ENCODE data around the gene FLT4.

GRCh38 chr5:180689071-180689694 is 39.8 kb upstream of the FLT4 start:
- TF ChIP-seq CTCF (IDR thresholded peaks at IDR 0.05): no peak
- TF ChIP-seq POLR2A (IDR thresholded peaks at IDR 0.05): no peak
- TF ChIP-seq EP300 (IDR thresholded peaks at IDR 0.05): no peak
